HG02763 (cell line): ENCODE data around the gene ARHGAP33.
"Not testable (repeated sequence)": the region's sequence is repeated elsewhere in the genome, so short reads cannot be mapped to it uniquely, and the experiment has no call there.

Experiments used
- ATAC-seq: cut with Tn5 transposase; IDR thresholded peaks from one replicate; pipeline ENCODE4 v1.9.1; 2021; ENCODE audit warnings: mild to moderate bottlenecking, moderate library complexity; ENCODE audit not compliant: unreplicated experiment

Gene ARHGAP33

DNA sequence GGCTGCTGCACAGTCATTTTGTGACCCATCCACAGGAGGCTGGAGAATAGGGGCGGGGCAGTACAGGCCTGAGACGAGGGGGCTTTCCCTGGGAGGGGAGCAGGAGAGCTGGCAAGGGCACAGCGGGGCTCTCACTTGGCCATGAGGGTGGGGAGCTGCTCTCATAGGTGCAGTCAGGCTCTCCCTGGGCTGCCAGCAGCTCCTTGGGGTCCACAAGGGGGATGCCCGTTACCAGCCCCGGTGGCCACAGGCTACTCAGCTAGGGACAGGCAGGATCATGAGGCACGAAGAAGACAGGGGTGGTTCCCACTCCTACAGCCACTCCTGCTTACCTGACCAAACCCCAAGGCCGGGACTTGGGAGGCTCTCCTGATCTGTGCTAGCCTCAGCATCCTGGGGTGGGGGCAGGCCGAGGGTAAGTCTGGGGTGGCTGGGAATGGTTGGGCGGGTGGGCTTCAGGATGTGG, 16.5 kb downstream of the ARHGAP33 start:
- ATAC-seq, result no peak

DNA sequence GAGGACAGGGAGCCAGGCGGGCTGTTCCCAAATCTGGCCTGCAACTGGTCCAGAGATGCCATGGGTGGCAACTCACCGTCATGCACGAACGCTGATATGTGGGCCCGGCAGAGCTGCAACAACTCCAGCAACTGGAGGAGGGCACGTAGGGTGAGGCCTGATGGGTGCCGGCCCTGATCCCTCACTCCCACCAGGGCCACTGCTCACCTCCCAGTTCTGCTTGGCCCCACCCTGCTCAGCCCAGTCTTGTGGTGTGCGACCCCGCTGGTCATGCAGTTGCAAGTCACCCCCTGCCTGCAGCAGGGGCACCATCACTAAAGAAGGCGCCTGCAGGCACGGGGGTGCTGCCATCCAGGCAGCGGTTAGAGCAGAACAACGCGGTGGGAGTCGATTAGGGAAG, 16.9 kb downstream of the ARHGAP33 start:
- no peak for ATAC-seq

DNA sequence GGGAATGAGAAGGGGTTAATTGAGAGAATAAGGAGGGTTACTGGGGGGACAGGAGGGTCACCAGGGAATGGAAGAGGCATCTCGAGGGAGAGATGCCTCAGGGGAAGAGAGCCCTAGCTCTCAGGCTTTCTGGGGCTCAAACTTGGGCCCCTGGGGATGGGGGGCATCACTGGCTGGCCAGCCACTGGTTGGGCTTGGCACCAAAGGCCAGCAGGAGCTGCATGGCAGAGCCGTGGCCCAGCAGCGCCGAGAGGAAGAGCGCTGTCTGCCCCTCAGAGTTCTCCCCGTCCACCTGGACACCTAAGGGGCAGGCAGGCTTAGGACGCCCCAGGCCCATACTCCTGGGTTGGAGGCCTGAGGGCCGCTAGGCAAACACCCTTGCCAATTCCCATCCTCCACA, 17.5 kb downstream of the ARHGAP33 start:
- no peak for ATAC-seq

- ATAC-seq, result no peak
Measured at GRCh38 chr19:35793381-35794165, 18.2 kb downstream of the ARHGAP33 start.

DNA sequence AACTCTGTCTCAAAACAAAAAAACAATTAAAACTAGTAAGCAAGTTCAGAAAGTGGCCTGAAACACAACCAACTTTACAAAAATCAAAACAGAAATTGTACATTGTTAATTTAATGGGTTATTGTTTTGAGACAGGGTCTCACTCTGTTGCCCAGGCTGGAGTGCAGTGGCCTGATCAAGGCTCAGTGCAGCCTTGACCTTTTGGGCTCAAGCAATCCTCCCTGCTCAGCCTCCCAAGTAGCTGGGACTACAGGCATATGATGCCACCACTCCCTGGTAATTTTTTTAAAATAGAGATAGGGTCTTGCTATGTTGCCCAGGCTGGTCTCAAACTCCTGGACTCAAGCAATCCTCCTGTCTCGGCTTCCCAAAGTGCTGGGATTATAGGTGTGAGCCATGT, 20.2 kb downstream of the ARHGAP33 start:
- ATAC-seq, result not testable (repeated sequence)

DNA sequence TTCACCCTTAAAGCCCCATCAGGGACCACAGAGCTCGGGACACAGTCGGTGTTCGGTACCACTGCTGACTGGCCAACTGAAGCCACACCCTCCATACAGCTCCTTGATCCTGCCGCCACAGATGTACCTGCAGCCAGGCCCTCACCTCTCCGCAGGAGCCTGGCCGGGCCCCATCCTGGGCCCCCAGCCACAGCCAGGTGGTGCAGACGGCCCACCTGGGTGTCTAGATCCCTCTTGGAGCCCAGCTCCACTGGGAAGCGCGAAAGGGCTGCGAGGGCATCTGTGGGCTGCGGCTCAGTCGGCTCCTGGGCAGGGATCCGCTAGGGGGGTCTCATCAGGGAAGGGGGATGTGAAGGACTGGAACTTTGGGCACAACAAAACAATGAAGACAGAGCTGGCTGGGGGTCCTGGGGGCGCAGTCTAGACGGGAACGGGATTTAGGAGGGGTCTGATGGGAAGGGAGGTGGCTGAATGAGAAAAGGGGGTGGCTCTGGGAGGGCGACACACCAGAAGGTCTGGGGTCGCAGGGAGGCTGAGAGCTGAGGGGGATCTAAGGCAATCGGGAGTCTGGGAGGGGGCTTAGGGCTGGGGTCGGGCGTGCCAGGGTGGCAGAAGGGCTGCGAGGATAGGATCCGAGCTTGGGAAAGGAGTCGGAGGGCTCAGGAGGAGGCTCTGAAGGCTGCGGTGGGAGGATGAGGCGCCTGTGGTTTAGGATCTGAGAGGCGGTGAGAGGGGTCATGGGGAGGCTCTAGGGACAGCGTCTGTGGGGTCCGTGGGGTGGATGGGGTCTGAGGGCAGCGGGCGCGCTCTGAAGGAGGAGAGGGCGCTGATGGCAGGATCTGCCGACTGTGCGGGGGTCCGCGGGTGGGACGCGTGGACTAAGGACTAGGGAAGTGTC, 21.5 kb downstream of the ARHGAP33 start:
- ATAC-seq, result no peak

- no peak for ATAC-seq
Measured at GRCh38 chr19:35797663-35798062, 22.3 kb downstream of the ARHGAP33 start.

GRCh38 chr19:35801828-35802227, 26.5 kb downstream of the ARHGAP33 start:
- ATAC-seq, result no peak

DNA sequence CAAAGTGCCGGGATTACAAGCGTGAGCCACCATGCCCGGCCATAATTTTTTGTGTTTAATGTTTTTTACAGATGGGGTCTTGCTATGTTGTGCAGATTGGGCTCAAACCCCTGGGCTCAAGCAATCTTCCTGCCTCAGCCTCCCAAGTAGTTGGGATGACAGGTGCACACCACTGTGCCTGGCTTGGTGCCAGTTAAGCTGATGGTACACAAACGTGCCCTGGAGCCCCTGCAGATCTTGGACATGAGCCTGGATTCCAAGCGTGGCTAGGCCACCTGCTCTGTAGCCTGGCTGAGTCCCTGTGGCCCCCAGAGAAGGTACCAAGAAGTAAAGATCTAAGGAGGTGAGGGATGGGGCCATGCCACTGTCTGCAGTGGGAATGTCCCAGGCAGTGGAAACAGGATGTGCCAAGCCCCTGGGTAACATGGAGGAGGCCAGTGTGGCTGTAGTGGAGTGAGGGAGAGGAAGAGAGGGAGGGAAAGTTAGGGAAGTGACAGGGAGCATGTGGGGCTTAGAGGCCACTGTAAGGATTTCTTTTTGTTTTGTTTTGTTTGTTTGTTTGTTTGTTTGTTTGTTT, 30.2 kb downstream of the ARHGAP33 start:
- no peak for ATAC-seq

DNA sequence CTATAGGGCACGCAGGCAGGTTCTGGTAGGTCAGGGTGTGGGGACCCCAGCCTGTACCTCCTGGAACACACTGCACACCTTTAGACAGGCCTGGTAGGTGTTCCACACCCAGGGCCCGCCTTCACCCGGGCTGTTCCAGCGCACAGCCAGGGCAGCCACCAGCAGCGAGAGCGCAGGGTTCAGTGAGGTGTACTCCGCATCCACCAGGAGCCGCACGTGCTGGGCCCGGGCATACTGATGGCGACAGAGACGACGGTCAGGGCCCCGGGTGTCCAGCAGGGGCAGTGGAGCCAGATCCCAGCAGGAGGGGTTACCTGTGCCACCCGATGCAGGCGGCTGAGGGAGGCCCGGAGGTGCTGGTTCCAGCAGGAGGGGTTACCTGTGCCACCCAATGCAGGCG, 31.2 kb downstream of the ARHGAP33 start:
- ATAC-seq, result no peak

GRCh38 chr19:35807633-35808032, 32.3 kb downstream of the ARHGAP33 start:
- ATAC-seq, result no peak

- no peak for ATAC-seq
Measured at GRCh38 chr19:35811317-35812219, 36.2 kb downstream of the ARHGAP33 start.

DNA sequence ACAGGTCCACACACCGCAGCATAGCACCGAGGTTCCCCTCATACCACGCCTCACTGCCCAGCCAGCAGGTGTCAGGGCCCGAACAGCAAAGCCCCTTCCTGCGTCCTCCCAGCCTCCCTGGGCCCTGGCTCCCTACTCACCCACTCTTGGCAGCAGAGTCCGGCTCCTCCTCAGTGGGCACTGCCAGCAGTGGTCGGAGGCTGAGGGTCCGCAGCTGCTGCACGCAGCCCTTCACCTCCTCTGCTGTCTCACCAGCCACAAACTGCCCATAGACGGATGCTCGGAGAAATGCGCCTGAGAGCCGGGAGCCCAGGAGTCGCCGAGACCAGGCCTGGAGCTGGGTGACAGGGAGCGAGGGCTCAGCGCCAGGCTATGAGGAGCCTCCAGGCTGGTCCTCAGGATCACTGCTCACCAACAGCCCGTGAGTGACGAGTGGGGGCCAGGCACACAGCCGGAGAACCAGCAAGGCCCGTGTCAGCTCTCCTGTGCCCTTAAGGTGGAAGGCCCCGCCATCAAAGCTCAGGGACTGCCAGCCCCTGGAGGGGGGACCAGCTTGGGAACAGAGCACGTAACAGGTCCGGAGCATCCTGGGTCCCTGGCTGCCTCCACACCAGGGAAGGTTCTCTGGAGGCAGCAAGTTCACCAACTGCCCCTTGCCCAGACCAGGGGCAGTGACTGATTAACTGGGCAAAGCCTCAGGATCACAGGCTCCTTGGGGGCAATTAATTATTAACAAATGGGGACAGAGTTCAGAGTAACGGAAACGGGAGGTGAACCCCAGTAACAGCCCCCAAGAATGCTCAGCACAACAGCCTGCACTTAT, 37.1 kb downstream of the ARHGAP33 start, which contains the start of gene PRODH2:
Gene PRODH2, minus strand, starts transcription at position 626 of the 823 bp plus-strand sequence. Its CDS starts 40 bp downstream, at position 586.
- ATAC-seq, result no peak

- no peak for ATAC-seq
Measured at GRCh38 chr19:35813043-35813890, 37.9 kb downstream of the ARHGAP33 start.

- no peak for ATAC-seq
Measured at GRCh38 chr19:35816262-35816661, 40.9 kb downstream of the ARHGAP33 start.

- no peak for ATAC-seq
Measured at GRCh38 chr19:35816846-35817245, 41.5 kb downstream of the ARHGAP33 start.

DNA sequence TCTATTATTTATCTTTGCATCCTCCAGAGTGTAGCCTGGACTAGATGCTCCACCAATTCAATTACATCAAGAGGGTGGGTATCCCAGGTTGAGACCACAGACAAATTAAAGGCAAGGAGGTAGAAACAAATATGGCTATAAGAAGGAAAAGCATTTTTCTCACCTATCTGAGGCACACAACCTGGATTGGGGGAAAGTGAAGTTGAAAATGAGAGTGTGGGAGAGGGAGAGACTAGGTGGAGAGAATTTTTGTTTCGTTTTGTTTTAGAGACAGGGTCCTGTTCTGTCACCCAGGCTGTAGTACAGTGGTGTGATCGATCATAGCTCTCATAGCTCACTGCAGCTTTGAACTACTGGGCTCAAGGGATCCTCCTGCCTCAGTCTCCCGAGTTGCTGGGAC, 43.1 kb downstream of the ARHGAP33 start:
- no peak for ATAC-seq

DNA sequence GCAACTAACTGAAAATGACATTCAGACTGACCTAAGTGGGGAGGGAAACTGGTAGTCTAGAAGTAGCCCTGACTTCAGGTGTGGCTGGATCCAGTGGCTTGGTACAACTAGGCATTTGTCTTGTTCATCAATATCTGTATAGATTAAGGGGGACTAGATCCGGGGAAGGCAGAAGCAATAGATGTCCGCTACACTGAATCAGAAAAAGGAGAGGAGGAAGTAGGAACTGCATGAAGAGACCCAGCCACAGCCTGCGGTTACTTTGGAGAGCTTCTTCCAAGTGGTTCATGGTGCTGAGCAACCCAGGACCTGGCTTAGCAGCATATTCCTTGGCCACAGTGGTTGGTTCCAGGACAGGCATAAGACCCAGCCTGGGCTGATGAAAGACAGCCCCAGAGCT, 47.2 kb downstream of the ARHGAP33 start:
- ATAC-seq, result no peak

GRCh38 chr19:35824150-35824549, 48.8 kb downstream of the ARHGAP33 start:
- ATAC-seq, result no peak
